Suprapubic skin (tissue), 4 donors: ENCODE measurements around the gene RNF111.

Source experiments
- CTCF ChIP-seq, 2 donors: fragments of 200-600 bp in 1 of 2; fragments of 450-650 bp in 1 of 2; sonication (generic) in 1 of 2; IDR thresholded peaks; one replicate each; pipeline ENCODE4 v1.5.1; 2016 to 2019; ENCODE audit warnings: antibody characterized with exemption in 2 of 2, mild to moderate bottlenecking in 1 of 2, moderate library complexity in 1 of 2
- POLR2A ChIP-seq, 2 donors: fragments of 450-650 bp; IDR thresholded peaks; one replicate each; pipeline ENCODE4 v1.6.1; 2017; ENCODE audit warnings: antibody characterized with exemption in 2 of 2, mild to moderate bottlenecking in 2 of 2, moderate library complexity in 2 of 2
- POLR2AphosphoS5 ChIP-seq, 3 donors: sonication (generic); formaldehyde crosslinking; IDR thresholded peaks; one replicate each; pipeline ENCODE4 v1.6.1; 2017; ENCODE audit warnings: antibody characterized with exemption in 3 of 3

GRCh38 chr15:59053482-59053881 lies 66.0 kb downstream of the RNF111 start:
- no peak for TF ChIP-seq POLR2AphosphoS5 (IDR thresholded peaks at IDR 0.05)
- TF ChIP-seq CTCF (IDR thresholded peaks at IDR 0.05): no peak
- TF ChIP-seq POLR2A (IDR thresholded peaks at IDR 0.05): no peak
